Right hindlimb (tissue), 1 donor: ENCODE measurements around the gene GLB1L.
"Not testable (repeated sequence)": the region's sequence is repeated elsewhere in the genome, so short reads cannot be mapped to it uniquely, and the experiment has no call there.

ENCODE experiments used
- DNase-seq: peaks from one replicate; pipeline ENCODE4 v3.0.0-alpha.2; 2018

GLB1L gene

GRCh38 chr2:219245148-219245898 lies at the start of gene GLB1L, which contains the start of gene STK16:
Gene GLB1L, minus strand, starts transcription at chr2:219245444. Its CDS starts 1,871 bp downstream, at chr2:219243573.
Gene STK16, plus strand, starts transcription at chr2:219245479. Its CDS starts 521 bp downstream, at chr2:219246000.
- peak; percentile 95 for DNase-seq

- DNase-seq = peak; percentile 87
Measured at GRCh38 chr2:219294356-219295351, 49.4 kb upstream of the GLB1L start.

- no peak for DNase-seq
Measured at GRCh38 chr2:219293736-219294231, 48.5 kb upstream of the GLB1L start.

GRCh38 chr2:219292616-219293015 lies 47.4 kb upstream of the GLB1L start:
- no peak for DNase-seq

- DNase-seq = no peak
Measured at GRCh38 chr2:219291910-219292490, 46.8 kb upstream of the GLB1L start.

GRCh38 chr2:219291394-219291793 lies 46.1 kb upstream of the GLB1L start:
- DNase-seq = no peak

GRCh38 chr2:219290381-219291171 lies 45.3 kb upstream of the GLB1L start:
- no peak for DNase-seq

- DNase-seq = peak; percentile 94
Measured at GRCh38 chr2:219289537-219290361, 44.5 kb upstream of the GLB1L start.

- DNase-seq = no peak
Measured at GRCh38 chr2:219289195-219289536, 43.9 kb upstream of the GLB1L start.

- no peak for DNase-seq
Measured at GRCh38 chr2:219287580-219288265, 42.5 kb upstream of the GLB1L start.

- DNase-seq = not testable (repeated sequence)
Measured at GRCh38 chr2:219287116-219287440, 41.8 kb upstream of the GLB1L start.

GRCh38 chr2:219286436-219287115 lies 41.3 kb upstream of the GLB1L start:
- no peak for DNase-seq

- DNase-seq = peak; percentile 79
Measured at GRCh38 chr2:219285894-219286425, 40.7 kb upstream of the GLB1L start.

- DNase-seq = no peak
Measured at GRCh38 chr2:219285373-219285735, 40.1 kb upstream of the GLB1L start.

GRCh38 chr2:219284501-219285372 lies 39.5 kb upstream of the GLB1L start:
- DNase-seq = no peak

GRCh38 chr2:219282943-219283581 lies 37.8 kb upstream of the GLB1L start:
- no peak for DNase-seq

- DNase-seq = no peak
Measured at GRCh38 chr2:219282375-219282774, 37.1 kb upstream of the GLB1L start.

- DNase-seq = no peak
Measured at GRCh38 chr2:219281588-219281987, 36.3 kb upstream of the GLB1L start.
